22Rv1 (cell line): Measurements from ENCODE around the gene C2CD2.

Source experiments
- ZFX ChIP-seq: fragments of 450-650 bp; IDR thresholded peaks from 2 replicates; pipeline ENCODE4 v1.6.1; 2017; ENCODE audit warnings: antibody characterized with exemption, borderline replicate concordance
- TF ChIP-seq, protein P1 (sequence below): fragments of 450-650 bp; IDR thresholded peaks from 2 replicates; pipeline ENCODE4 v1.5.1; 2017; ENCODE audit warnings: mild to moderate bottlenecking

DNA sequence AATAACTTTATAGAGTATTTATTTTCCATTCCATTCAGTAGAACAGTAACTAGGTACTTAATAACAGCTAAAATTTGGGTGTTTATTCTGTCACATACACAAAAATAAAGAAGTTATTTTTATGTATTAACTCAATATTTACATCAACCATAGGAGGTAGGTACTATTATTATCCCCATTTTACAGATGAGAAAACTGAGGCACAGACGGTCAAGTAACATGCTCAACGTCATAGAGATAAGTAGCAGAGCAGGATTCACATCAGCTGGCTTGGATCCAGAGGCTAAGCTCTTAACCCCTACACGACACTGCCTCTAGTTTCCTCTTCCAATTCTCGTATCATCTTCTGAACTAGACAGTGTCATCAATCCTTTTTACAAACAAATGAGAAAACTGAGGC, 47.1 kb upstream of the C2CD2 start:
- TF ChIP-seq, protein P1, sequence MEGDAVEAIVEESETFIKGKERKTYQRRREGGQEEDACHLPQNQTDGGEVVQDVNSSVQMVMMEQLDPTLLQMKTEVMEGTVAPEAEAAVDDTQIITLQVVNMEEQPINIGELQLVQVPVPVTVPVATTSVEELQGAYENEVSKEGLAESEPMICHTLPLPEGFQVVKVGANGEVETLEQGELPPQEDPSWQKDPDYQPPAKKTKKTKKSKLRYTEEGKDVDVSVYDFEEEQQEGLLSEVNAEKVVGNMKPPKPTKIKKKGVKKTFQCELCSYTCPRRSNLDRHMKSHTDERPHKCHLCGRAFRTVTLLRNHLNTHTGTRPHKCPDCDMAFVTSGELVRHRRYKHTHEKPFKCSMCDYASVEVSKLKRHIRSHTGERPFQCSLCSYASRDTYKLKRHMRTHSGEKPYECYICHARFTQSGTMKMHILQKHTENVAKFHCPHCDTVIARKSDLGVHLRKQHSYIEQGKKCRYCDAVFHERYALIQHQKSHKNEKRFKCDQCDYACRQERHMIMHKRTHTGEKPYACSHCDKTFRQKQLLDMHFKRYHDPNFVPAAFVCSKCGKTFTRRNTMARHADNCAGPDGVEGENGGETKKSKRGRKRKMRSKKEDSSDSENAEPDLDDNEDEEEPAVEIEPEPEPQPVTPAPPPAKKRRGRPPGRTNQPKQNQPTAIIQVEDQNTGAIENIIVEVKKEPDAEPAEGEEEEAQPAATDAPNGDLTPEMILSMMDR = no peak
- TF ChIP-seq ZFX = no peak
